Head of caudate nucleus (tissue), 42 donors: ENCODE results near the gene GPC5.

Experiments
- DNase-seq, 42 donors: peaks; one replicate each; pipeline versions ENCODE4 v3.0.0 to v3.0.0-alpha.2; 2020 to 2021; ENCODE audit warnings: mixed read lengths in 7 of 42
- intact Hi-C: fragments of 100-400 bp; cut with DNase I; formaldehyde crosslinking; loops from one replicate; pipeline ENCODE4 v1.15.0; 2022

The GPC5 gene

GRCh38 chr13:92136449-92137155 lies 738.2 kb downstream of the GPC5 start:
- no peak for DNase-seq
- intact Hi-C loops, result no loop called here

- DNase-seq, result no peak
- intact Hi-C loops, result no loop called here
These were observed 739.1 kb downstream of the GPC5 start for GRCh38 chr13:92137520-92137919.

GRCh38 chr13:92143766-92144165 lies 745.3 kb downstream of the GPC5 start:
- intact Hi-C loops, result no loop called here
- no peak for DNase-seq

- intact Hi-C loops, result no loop called here
- no peak for DNase-seq
These were observed 752.2 kb downstream of the GPC5 start for GRCh38 chr13:92150606-92151005.

- DNase-seq, result peak in 4 of 42 donors; percentile 11 to 41 (median 28)
- intact Hi-C loops, result no loop called here
These were observed 759.9 kb downstream of the GPC5 start for GRCh38 chr13:92158346-92158745.

GRCh38 chr13:92164822-92165221 lies 766.4 kb downstream of the GPC5 start:
- intact Hi-C loops, result no loop called here
- no peak for DNase-seq

- intact Hi-C loops, result no loop called here
- no peak for DNase-seq
These were observed 773.8 kb downstream of the GPC5 start for GRCh38 chr13:92172191-92172590.

- DNase-seq, result no peak
- intact Hi-C loops, result no loop called here
These were observed 774.8 kb downstream of the GPC5 start for GRCh38 chr13:92173254-92173653.

GRCh38 chr13:92175330-92175729 lies 776.9 kb downstream of the GPC5 start:
- intact Hi-C loops, result no loop called here
- DNase-seq, result peak in 16 of 42 donors; percentile 9 to 51 (median 17)

GRCh38 chr13:92177966-92178365 lies 779.5 kb downstream of the GPC5 start:
- intact Hi-C loops, result no loop called here
- DNase-seq, result no peak

- DNase-seq, result no peak
These were observed 780.8 kb downstream of the GPC5 start for GRCh38 chr13:92179223-92179622.

GRCh38 chr13:92187378-92187989 lies 789.1 kb downstream of the GPC5 start:
- peak in 7 of 42 donors; percentile 4 to 53 (median 23) for DNase-seq
- intact Hi-C loops, result no loop called here

More at GRCh38 chr13:92179223-92179622, 780.8 kb downstream of the GPC5 start:
- intact Hi-C loops, result no loop called here

GRCh38 chr13:92188574-92188973 lies 790.2 kb downstream of the GPC5 start:
- intact Hi-C loops, result no loop called here
- DNase-seq, result no peak

- no peak for DNase-seq
- intact Hi-C loops, result no loop called here
These were observed 798.3 kb downstream of the GPC5 start for GRCh38 chr13:92196591-92197256.

- no peak for DNase-seq
- intact Hi-C loops, result no loop called here
These were observed 799.2 kb downstream of the GPC5 start for GRCh38 chr13:92197669-92198068.

- DNase-seq, result no peak
These were observed 820.2 kb downstream of the GPC5 start for GRCh38 chr13:92218615-92219014.

GRCh38 chr13:92221916-92222315 lies 823.5 kb downstream of the GPC5 start:
- DNase-seq, result no peak
- intact Hi-C loops, result no loop called here

More at GRCh38 chr13:92218615-92219014, 820.2 kb downstream of the GPC5 start:
- intact Hi-C loops, result no loop called here

GRCh38 chr13:92224052-92224821 lies 825.8 kb downstream of the GPC5 start:
- intact Hi-C loops, result no loop called here
- DNase-seq, result no peak

- intact Hi-C loops, result no loop called here
- DNase-seq, result no peak
These were observed 826.4 kb downstream of the GPC5 start for GRCh38 chr13:92224825-92225224.

GRCh38 chr13:92225861-92226260 lies 827.4 kb downstream of the GPC5 start:
- no peak for DNase-seq
- intact Hi-C loops, result no loop called here
